ENCODE measurements around the gene TIE1. TPM values are rescaled to one million over a fixed set of nuclear protein-coding genes. Genes with fewer than 3 reads are reported as not detected.

The TIE1 gene
- total RNA-seq, 2 experiments from 2014 or later = 0.15 to 0.66 TPM

DNA sequence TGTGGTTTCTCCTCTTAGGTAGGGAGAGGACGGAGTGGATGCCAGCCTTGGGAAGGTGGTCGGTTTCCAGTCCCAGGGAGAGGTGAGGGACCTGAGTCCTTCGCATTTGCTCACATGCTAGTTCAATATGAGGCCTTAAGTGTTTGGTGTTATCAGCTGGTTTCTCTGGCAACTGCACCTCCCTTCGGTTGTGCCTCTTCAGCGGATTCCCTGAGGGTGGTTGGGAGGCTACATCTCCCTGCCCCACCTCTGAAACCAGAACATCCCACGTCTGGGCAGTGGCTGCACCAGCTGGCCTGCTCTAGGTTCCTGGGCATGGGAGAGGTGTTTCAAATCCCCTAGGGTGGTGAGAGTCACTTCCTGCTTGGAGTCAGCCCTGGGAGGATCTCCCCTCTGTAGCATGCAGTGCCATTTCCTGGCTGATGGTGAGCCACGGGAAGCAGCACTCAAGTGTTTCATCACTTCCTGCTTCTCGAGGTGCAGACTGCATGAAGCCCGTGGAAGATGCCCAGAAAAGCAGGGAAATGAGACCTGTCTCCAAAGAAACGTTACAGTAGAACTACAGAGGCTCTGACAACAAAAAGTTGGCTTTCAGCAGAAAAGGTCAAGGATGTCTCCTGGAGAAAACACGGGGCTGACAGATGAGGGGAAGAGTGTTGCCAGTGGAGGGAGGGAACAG is 26.5 kb upstream of the TIE1 start:
- intact Hi-C loops (cut with micrococcal nuclease; ENCODE audit: unreplicated experiment) = no loop called here
- H3K27ac ChIP-seq (ENCODE audit: low read depth, low read length, poor library complexity, severe bottlenecking) = no peak overlapping the region
- BruUV-seq (replicated peaks) = no TSS peak
- H3K36me3 ChIP-seq (ENCODE audit: insufficient read depth, low read length) = no peaks in the 10 kb centered on the region
- peaks cover 10% of the 10 kb centered on the region for H3K4me1 ChIP-seq (ENCODE audit: insufficient read depth, low read length, poor library complexity, severe bottlenecking)
- no peaks in the 10 kb centered on the region for H3K9me2 ChIP-seq (ENCODE audit: insufficient read depth, low read length)
- ChIA-PET POLR2A (interaction anchor here (0.6 kb wide), 1 partner anchor 96 kb away, joined by 8 read pairs; no protein-coding TSS in a partner anchor), CTCF (ENCODE audit: unreplicated experiment) (no interaction called here)
- no peak for TF ChIP-seq EZH2phosphoT487 (IDR thresholded peaks at IDR 0.05; ENCODE audit: borderline replicate concordance, low read depth, low read length)
- TF ChIP-seq, protein P1, sequence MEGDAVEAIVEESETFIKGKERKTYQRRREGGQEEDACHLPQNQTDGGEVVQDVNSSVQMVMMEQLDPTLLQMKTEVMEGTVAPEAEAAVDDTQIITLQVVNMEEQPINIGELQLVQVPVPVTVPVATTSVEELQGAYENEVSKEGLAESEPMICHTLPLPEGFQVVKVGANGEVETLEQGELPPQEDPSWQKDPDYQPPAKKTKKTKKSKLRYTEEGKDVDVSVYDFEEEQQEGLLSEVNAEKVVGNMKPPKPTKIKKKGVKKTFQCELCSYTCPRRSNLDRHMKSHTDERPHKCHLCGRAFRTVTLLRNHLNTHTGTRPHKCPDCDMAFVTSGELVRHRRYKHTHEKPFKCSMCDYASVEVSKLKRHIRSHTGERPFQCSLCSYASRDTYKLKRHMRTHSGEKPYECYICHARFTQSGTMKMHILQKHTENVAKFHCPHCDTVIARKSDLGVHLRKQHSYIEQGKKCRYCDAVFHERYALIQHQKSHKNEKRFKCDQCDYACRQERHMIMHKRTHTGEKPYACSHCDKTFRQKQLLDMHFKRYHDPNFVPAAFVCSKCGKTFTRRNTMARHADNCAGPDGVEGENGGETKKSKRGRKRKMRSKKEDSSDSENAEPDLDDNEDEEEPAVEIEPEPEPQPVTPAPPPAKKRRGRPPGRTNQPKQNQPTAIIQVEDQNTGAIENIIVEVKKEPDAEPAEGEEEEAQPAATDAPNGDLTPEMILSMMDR (conservative IDR thresholded peaks at IDR 0.05; ENCODE audit: low read length) = no peak
- H3K79me2 ChIP-seq (ENCODE audit: insufficient read depth, low read depth, low read length) = no peaks in the 10 kb centered on the region
- peak; percentile 71 for DNase-seq (ENCODE audit: low spot score)
- peak overlapping the region; percentile 88 for H2AFZ ChIP-seq (ENCODE audit: low read length)
- H3K4me2 ChIP-seq (ENCODE audit: low read length) = peak overlapping the region; percentile 19
- H3K9me3 ChIP-seq (ENCODE audit: low read length) = no peaks in the 10 kb centered on the region
- H4K20me1 ChIP-seq (ENCODE audit: insufficient read depth, low read length) = no peaks in the 10 kb centered on the region
- H3K4me3 ChIP-seq (ENCODE audit: low read depth, low read length, poor library complexity, severe bottlenecking) = no peak overlapping the region

DNA sequence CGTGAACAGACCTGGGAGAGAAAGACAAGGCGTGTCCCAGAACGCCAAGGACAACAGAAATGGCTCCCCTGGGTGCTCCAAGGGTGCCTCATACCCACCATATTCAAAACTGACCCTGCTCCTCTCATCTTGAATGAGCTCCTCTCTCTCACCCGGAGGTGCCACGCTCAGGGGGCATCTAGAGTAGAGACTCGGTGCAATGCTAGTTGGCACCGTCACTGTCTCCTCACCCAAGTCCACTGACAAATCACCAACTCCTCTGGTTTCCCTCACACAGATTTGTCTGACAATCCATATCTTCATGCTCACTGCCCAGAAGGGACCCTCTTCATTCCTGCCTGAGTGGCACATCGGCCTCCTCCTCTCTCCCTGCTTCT is 26.0 kb upstream of the TIE1 start:
- no peak overlapping the region; the same call in 1 of the 2 replicates for H3K4me2 ChIP-seq (ENCODE audit: low read length)
- TF ChIP-seq, protein P1 (conservative IDR thresholded peaks at IDR 0.05; ENCODE audit: low read length) = no peak
- no peak for TF ChIP-seq EZH2phosphoT487 (IDR thresholded peaks at IDR 0.05; ENCODE audit: borderline replicate concordance, low read depth, low read length)

More for the DNA sequence above, 26.0 kb upstream of the TIE1 start:
- ChIA-PET POLR2A (interaction anchor here (0.6 kb wide), 1 partner anchor 95 kb away, joined by 8 read pairs; no protein-coding TSS in a partner anchor), CTCF (ENCODE audit: unreplicated experiment) (no interaction called here)
- no peak for DNase-seq (ENCODE audit: low spot score)
- peak overlapping the region; percentile 88; the same call in 1 of the 2 replicates for H2AFZ ChIP-seq (ENCODE audit: low read length)
- H3K79me2 ChIP-seq (ENCODE audit: insufficient read depth, low read depth, low read length) = no peaks in the 10 kb centered on the region
- H3K9me2 ChIP-seq (ENCODE audit: insufficient read depth, low read length) = no peaks in the 10 kb centered on the region
- no peak overlapping the region for H3K4me3 ChIP-seq (ENCODE audit: low read depth, low read length, poor library complexity, severe bottlenecking)
- no TSS peak for BruUV-seq (replicated peaks)
- H4K20me1 ChIP-seq (ENCODE audit: insufficient read depth, low read length) = no peaks in the 10 kb centered on the region
- intact Hi-C loops (cut with micrococcal nuclease; ENCODE audit: unreplicated experiment) = no loop called here
- H3K4me1 ChIP-seq (ENCODE audit: insufficient read depth, low read length, poor library complexity, severe bottlenecking) = peaks cover 10% of the 10 kb centered on the region
- H3K9me3 ChIP-seq (ENCODE audit: low read length) = no peaks in the 10 kb centered on the region
- no peak overlapping the region for H3K27ac ChIP-seq (ENCODE audit: low read depth, low read length, poor library complexity, severe bottlenecking)
- no peaks in the 10 kb centered on the region for H3K36me3 ChIP-seq (ENCODE audit: insufficient read depth, low read length)
